ENCODE data around the gene KIAA1217.

KIAA1217 gene

DNA sequence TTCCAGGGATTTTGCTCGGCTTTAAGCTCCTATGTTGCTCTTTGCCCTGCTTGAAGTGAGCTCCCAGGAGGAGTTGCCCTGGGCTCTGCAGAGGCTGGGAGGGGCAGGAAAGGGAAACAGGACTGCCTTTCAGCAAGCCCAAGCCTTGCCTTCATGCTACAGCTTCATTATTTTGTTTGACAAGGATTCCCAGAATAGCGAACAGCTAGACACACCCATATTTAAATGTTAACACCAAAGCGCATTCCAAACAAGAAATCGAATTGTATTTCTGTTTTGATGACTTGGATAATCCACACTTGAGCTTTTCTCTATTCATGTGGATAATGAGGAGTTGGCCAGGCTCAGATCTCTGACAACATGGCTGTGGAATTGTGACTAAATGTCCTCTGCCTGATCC lies 6.3 kb downstream of the KIAA1217 start:
- no peak overlapping the region for H3K4me3 ChIP-seq (ENCODE audit: low read depth in 1 of 2, low read length in 1 of 2)
- H3K27me3 ChIP-seq: peaks cover 5% of the 10 kb centered on the region
- H3K36me3 ChIP-seq: no peaks in the 10 kb centered on the region
- TF ChIP-seq, protein P1, sequence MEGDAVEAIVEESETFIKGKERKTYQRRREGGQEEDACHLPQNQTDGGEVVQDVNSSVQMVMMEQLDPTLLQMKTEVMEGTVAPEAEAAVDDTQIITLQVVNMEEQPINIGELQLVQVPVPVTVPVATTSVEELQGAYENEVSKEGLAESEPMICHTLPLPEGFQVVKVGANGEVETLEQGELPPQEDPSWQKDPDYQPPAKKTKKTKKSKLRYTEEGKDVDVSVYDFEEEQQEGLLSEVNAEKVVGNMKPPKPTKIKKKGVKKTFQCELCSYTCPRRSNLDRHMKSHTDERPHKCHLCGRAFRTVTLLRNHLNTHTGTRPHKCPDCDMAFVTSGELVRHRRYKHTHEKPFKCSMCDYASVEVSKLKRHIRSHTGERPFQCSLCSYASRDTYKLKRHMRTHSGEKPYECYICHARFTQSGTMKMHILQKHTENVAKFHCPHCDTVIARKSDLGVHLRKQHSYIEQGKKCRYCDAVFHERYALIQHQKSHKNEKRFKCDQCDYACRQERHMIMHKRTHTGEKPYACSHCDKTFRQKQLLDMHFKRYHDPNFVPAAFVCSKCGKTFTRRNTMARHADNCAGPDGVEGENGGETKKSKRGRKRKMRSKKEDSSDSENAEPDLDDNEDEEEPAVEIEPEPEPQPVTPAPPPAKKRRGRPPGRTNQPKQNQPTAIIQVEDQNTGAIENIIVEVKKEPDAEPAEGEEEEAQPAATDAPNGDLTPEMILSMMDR (IDR thresholded peaks at IDR 0.05): no peak
- H3K9me3 ChIP-seq: no peaks in the 10 kb centered on the region
- H3K27ac ChIP-seq: no peak overlapping the region
- no peaks in the 10 kb centered on the region for H3K4me1 ChIP-seq (ENCODE audit: control insufficient read depth in 1 of 2, insufficient read depth in 1 of 2, low read depth in 1 of 2, low read length in 1 of 2)

DNA sequence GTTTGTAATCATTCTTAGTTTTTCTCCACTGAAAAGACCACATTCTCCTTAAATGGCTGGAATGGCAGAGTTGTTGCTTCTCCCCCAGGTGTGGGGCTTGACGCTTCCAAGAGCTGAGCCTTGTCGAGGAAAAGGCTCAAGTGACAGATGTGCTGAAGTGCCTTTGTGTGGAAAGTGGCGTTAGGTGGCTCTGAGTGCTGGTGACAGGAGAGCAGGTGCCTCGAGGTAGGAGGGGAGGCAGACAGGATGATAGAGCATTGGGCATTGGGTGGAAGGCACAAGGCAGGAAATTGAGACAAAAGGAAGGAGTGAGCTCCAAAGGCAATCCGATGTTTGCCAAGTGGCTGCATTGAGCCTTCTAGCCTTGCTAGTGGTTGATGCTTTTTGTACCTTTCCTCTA lies 6.7 kb downstream of the KIAA1217 start:
- Histone ChIP-seq H3K4me3 (ENCODE audit: low read depth in 1 of 2, low read length in 1 of 2) (no peak overlapping the region), H3K27ac (no peak overlapping the region), H3K9me3 (no peaks in the 10 kb centered on the region), H3K4me1 (ENCODE audit: control insufficient read depth in 1 of 2, insufficient read depth in 1 of 2, low read depth in 1 of 2, low read length in 1 of 2) (no peaks in the 10 kb centered on the region), H3K27me3 (peaks cover 1% of the 10 kb centered on the region), H3K36me3 (no peaks in the 10 kb centered on the region)
- TF ChIP-seq, protein P1 (IDR thresholded peaks at IDR 0.05): no peak

DNA sequence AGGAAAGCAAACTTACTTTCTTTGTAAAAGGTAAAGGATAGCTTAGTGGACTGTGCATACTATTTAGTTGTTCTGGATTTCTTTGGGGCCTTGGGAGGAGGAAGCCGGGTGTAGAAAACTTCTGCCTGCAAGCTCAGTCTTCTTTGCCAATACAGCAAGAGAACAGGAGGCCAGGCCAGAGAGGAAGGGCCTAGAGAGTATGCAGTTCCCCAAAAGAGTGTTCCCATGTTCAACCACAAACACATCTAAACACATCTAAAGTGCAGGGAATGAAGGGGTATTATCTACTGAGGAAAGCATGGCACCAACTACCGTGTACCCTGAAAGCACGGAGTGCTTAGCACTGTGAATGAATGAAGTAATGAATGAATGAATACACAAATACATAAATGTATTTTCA lies 11.0 kb downstream of the KIAA1217 start:
- Histone ChIP-seq H3K4me3 (ENCODE audit: low read depth in 1 of 2, low read length in 1 of 2) (no peak overlapping the region), H3K4me1 (ENCODE audit: control insufficient read depth in 1 of 2, insufficient read depth in 1 of 2, low read depth in 1 of 2, low read length in 1 of 2) (no peaks in the 10 kb centered on the region), H3K36me3 (no peaks in the 10 kb centered on the region), H3K9me3 (no peaks in the 10 kb centered on the region), H3K27ac (no peak overlapping the region), H3K27me3 (no peaks in the 10 kb centered on the region)
- TF ChIP-seq, protein P1 (IDR thresholded peaks at IDR 0.05): no peak

DNA sequence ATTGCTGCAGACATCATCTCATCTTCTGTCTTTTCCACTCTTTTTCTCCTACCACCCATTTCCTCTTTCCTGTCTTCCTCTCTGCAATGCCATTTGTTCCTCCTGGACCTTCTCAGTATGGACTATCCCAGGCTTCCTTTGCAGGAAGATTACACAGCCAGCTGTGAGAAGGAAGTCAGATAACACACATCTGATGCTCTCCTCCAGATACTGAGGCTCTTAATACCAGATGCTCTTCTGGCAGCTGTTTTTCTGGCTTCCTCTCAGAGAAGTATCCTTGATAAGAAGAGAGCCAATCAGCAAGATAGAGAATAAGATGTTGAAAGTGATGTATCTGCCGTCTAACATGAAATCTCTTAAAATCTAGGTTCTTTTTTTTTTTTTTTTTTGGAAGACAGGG lies 14.4 kb downstream of the KIAA1217 start:
- Histone ChIP-seq H3K4me1 (ENCODE audit: control insufficient read depth in 1 of 2, insufficient read depth in 1 of 2, low read depth in 1 of 2, low read length in 1 of 2) (no peaks in the 10 kb centered on the region), H3K27ac (no peak overlapping the region), H3K27me3 (no peaks in the 10 kb centered on the region), H3K4me3 (ENCODE audit: low read depth in 1 of 2, low read length in 1 of 2) (no peak overlapping the region), H3K9me3 (no peaks in the 10 kb centered on the region), H3K36me3 (no peaks in the 10 kb centered on the region)
- TF ChIP-seq, protein P1 (IDR thresholded peaks at IDR 0.05): no peak

DNA sequence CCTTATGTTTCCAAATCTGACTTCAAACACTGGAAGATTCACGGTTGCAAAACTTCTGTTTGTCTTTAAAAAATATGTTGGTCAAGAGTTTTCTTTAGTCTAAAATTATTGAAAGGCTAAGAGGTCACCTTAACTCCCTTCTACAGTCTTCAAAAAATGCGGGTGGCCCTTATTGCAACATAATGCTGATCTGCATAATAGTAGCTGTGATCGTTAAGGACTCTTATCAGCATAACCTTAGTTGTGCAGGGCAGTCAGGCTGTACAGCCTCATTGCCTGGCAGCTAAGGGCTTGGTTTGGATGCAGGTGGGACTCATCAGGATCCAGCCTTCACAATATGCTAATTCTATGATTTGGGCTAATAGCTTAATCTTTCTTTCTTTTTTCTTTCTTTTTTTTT lies 15.0 kb downstream of the KIAA1217 start:
- Histone ChIP-seq H3K27me3 (no peaks in the 10 kb centered on the region), H3K4me1 (ENCODE audit: control insufficient read depth in 1 of 2, insufficient read depth in 1 of 2, low read depth in 1 of 2, low read length in 1 of 2) (no peaks in the 10 kb centered on the region), H3K4me3 (ENCODE audit: low read depth in 1 of 2, low read length in 1 of 2) (no peak overlapping the region), H3K9me3 (no peaks in the 10 kb centered on the region), H3K27ac (no peak overlapping the region), H3K36me3 (no peaks in the 10 kb centered on the region)
- TF ChIP-seq, protein P1 (IDR thresholded peaks at IDR 0.05): no peak

DNA sequence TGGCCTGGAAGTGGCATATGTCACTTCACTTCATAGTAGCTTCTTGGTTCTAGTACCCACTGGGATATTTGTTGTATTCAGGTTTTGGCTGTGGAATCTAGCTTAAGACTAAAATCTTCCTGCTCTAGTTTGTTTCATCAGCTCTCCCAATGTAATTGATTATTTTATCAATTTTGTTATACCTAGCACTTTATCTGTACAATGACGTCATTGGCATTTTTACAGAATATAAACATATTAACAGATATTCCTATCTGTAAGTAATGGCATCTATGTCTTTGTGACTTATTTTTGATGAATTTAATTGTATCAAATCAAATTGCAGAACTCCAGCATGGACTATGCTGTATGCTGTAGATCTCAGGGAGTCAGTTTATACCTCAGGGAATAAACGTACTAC lies 19.7 kb downstream of the KIAA1217 start:
- no peaks in the 10 kb centered on the region for H3K9me3 ChIP-seq
- TF ChIP-seq, protein P1 (IDR thresholded peaks at IDR 0.05): no peak

More for the DNA sequence above, 19.7 kb downstream of the KIAA1217 start:
- Histone ChIP-seq H3K27ac (no peak overlapping the region), H3K36me3 (no peaks in the 10 kb centered on the region), H3K4me3 (ENCODE audit: low read depth in 1 of 2, low read length in 1 of 2) (no peak overlapping the region), H3K27me3 (no peaks in the 10 kb centered on the region), H3K4me1 (ENCODE audit: control insufficient read depth in 1 of 2, insufficient read depth in 1 of 2, low read depth in 1 of 2, low read length in 1 of 2) (no peaks in the 10 kb centered on the region)
